ENCODE data around the gene CELF2. TPM values are rescaled to one million over a fixed set of nuclear protein-coding genes. Genes with fewer than 3 reads are reported as not detected.

CELF2 gene
- polyA plus RNA-seq, 1 donor from 2014 or later = 55.5 TPM

- Histone ChIP-seq H3K36me3 (ENCODE audit: insufficient read depth, low read length) (peaks cover 12% of the 10 kb centered on the region), H3K27me3 (ENCODE audit: insufficient read depth, low read depth, low read length) (no peaks in the 10 kb centered on the region), H2AFZ (ENCODE audit: low read depth, low read length) (no peak overlapping the region), H3K4me3 (ENCODE audit: low read length) (no peak overlapping the region), H3K9me2 (ENCODE audit: insufficient read depth, low read length) (no peaks in the 10 kb centered on the region), H3K79me2 (replicated peaks; ENCODE audit: insufficient read depth, low read length) (no peaks in the 10 kb centered on the region), H3K4me2 (ENCODE audit: low read length) (no peak overlapping the region), H3F3A (ENCODE audit: insufficient read depth, low read length, poor library complexity, severe bottlenecking) (peaks cover 3% of the 10 kb centered on the region), H4K20me1 (ENCODE audit: insufficient read depth) (no peaks in the 10 kb centered on the region), H3K9ac (ENCODE audit: low read length) (no peak overlapping the region), H3K27ac (ENCODE audit: low read length) (no peak overlapping the region), H3K9me3 (ENCODE audit: low read length) (no peaks in the 10 kb centered on the region)
- TF ChIP-seq, protein P1, sequence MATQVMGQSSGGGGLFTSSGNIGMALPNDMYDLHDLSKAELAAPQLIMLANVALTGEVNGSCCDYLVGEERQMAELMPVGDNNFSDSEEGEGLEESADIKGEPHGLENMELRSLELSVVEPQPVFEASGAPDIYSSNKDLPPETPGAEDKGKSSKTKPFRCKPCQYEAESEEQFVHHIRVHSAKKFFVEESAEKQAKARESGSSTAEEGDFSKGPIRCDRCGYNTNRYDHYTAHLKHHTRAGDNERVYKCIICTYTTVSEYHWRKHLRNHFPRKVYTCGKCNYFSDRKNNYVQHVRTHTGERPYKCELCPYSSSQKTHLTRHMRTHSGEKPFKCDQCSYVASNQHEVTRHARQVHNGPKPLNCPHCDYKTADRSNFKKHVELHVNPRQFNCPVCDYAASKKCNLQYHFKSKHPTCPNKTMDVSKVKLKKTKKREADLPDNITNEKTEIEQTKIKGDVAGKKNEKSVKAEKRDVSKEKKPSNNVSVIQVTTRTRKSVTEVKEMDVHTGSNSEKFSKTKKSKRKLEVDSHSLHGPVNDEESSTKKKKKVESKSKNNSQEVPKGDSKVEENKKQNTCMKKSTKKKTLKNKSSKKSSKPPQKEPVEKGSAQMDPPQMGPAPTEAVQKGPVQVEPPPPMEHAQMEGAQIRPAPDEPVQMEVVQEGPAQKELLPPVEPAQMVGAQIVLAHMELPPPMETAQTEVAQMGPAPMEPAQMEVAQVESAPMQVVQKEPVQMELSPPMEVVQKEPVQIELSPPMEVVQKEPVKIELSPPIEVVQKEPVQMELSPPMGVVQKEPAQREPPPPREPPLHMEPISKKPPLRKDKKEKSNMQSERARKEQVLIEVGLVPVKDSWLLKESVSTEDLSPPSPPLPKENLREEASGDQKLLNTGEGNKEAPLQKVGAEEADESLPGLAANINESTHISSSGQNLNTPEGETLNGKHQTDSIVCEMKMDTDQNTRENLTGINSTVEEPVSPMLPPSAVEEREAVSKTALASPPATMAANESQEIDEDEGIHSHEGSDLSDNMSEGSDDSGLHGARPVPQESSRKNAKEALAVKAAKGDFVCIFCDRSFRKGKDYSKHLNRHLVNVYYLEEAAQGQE (IDR thresholded peaks at IDR 0.05; ENCODE audit: borderline replicate concordance) = no peak
- TF ChIP-seq EZH2 (IDR thresholded peaks at IDR 0.05; ENCODE audit: borderline replicate concordance, insufficient read depth, low read length, poor library complexity, severe bottlenecking) = no peak
- no peak for TF ChIP-seq RAD21 (conservative IDR thresholded peaks at IDR 0.05)
Observed at GRCh38 chr10:11272915-11273389, 255.3 kb downstream of the CELF2 start.

GRCh38 chr10:11274452-11274851 is 256.8 kb downstream of the CELF2 start:
- H3K79me2 ChIP-seq (replicated peaks; ENCODE audit: insufficient read depth, low read length) = no peaks in the 10 kb centered on the region
- H3K36me3 ChIP-seq (ENCODE audit: insufficient read depth, low read length) = peaks cover 15% of the 10 kb centered on the region
- H2AFZ ChIP-seq (ENCODE audit: low read depth, low read length) = no peak overlapping the region
- H3K27ac ChIP-seq (ENCODE audit: low read length) = no peak overlapping the region
- TF ChIP-seq, protein P1 (IDR thresholded peaks at IDR 0.05; ENCODE audit: borderline replicate concordance) = no peak
- no peak for TF ChIP-seq SMC3 (conservative IDR thresholded peaks at IDR 0.05; ENCODE audit: poor library complexity)
- TF ChIP-seq EP300 (conservative IDR thresholded peaks at IDR 0.05; ENCODE audit: poor library complexity, severe bottlenecking) = no peak
- TF ChIP-seq POLR2AphosphoS5 (IDR thresholded peaks at IDR 0.05) = no peak
- no peaks in the 10 kb centered on the region for H3K9me3 ChIP-seq (ENCODE audit: low read length)
- no peak overlapping the region for H3K4me2 ChIP-seq (ENCODE audit: low read length)
- H3F3A ChIP-seq (ENCODE audit: insufficient read depth, low read length, poor library complexity, severe bottlenecking) = peaks cover 3% of the 10 kb centered on the region
- H3K9me2 ChIP-seq (ENCODE audit: insufficient read depth, low read length) = no peaks in the 10 kb centered on the region
- peak overlapping the region; percentile 8 for H3K4me3 ChIP-seq (ENCODE audit: low read length)
- no peaks in the 10 kb centered on the region for H4K20me1 ChIP-seq (ENCODE audit: insufficient read depth)
- no peak overlapping the region for H3K9ac ChIP-seq (ENCODE audit: low read length)
- no peaks in the 10 kb centered on the region for H3K27me3 ChIP-seq (ENCODE audit: insufficient read depth, low read depth, low read length)

DNA sequence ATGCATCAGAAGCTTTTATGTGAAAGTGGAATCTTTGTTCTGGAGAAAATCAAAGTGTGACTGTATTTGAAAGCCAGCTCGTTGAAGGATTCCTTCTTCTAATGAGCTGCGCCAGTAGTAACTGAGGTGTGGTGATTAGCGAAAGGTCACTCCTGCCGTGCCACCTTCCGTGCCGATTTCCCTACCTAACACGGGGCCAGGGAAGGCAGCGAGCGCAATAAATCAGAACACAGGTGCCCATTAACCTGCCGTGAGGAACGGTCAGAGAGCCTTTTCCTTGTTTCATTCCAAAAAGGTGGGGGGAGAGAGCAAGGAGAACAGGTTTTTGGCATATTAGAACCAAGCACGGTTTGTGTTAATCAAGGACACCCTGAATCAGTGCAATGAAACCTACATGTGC is 258.0 kb downstream of the CELF2 start:
- Histone ChIP-seq H3K27me3 (ENCODE audit: insufficient read depth, low read depth, low read length) (no peaks in the 10 kb centered on the region), H3K9me2 (ENCODE audit: insufficient read depth, low read length) (no peaks in the 10 kb centered on the region), H3K79me2 (replicated peaks; ENCODE audit: insufficient read depth, low read length) (no peaks in the 10 kb centered on the region), H3K4me3 (ENCODE audit: low read length) (no peak overlapping the region), H3K36me3 (ENCODE audit: insufficient read depth, low read length) (peaks cover 15% of the 10 kb centered on the region), H2AFZ (ENCODE audit: low read depth, low read length) (no peak overlapping the region), H3K9me3 (ENCODE audit: low read length) (no peaks in the 10 kb centered on the region), H3K27ac (ENCODE audit: low read length) (peak overlapping the region; percentile 17), H3K9ac (ENCODE audit: low read length) (no peak overlapping the region), H4K20me1 (ENCODE audit: insufficient read depth) (no peaks in the 10 kb centered on the region), H3K4me2 (ENCODE audit: low read length) (no peak overlapping the region), H3F3A (ENCODE audit: insufficient read depth, low read length, poor library complexity, severe bottlenecking) (peaks cover 3% of the 10 kb centered on the region)
- TF ChIP-seq MXI1 (conservative IDR thresholded peaks at IDR 0.05; ENCODE audit: poor library complexity, severe bottlenecking) (no peak), SMC3 (conservative IDR thresholded peaks at IDR 0.05; ENCODE audit: poor library complexity) (no peak), EZH2 (IDR thresholded peaks at IDR 0.05; ENCODE audit: borderline replicate concordance, insufficient read depth, low read length, poor library complexity, severe bottlenecking) (no peak), POLR2AphosphoS5 (IDR thresholded peaks at IDR 0.05) (no peak), TAF1 (IDR thresholded peaks at IDR 0.05; ENCODE audit: low read depth) (no peak), EP300 (conservative IDR thresholded peaks at IDR 0.05; ENCODE audit: poor library complexity, severe bottlenecking) (no peak), CTCF (IDR thresholded peaks at IDR 0.05; ENCODE audit: poor library complexity, severe bottlenecking) (no peak), RAD21 (conservative IDR thresholded peaks at IDR 0.05) (no peak)
- TF ChIP-seq, protein P1 (IDR thresholded peaks at IDR 0.05; ENCODE audit: borderline replicate concordance) = no peak
